NCI-H2196 (cell line): ENCODE data around the gene SKOR1.
A peak's percentile ranks its signal among the peaks of the same experiment; 100 is the strongest.

Experiments used
- DNase-seq: peaks from one replicate; lab custom pipeline; 2025; ENCODE audit not compliant: unreplicated experiment; lab: John Stamatoyannopoulos, UW

Gene SKOR1

GRCh38 chr15:67852418-67852817, 27.1 kb downstream of the SKOR1 start:
- DNase-seq: no peak

GRCh38 chr15:67853454-67853853, 28.1 kb downstream of the SKOR1 start:
- DNase-seq: no peak

DNA sequence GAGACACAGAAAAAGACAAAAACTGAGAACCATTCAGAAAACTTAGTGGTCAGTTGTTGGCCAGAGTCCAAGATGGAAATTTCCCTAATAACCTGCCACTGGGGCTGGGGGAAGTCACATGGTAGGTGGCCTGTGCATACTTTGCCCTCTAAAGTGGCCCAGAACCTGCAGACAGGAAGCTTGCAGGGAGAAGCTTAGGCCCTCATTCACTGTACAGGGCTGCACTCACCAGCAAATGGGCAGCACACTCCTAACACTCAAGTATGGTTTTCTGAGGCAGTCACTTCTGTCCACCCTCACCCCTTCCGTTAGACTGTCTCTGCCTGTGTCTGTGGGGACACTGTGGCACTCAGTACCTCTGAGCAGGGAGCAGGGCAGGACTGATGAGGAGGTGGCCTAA, 29.0 kb downstream of the SKOR1 start:
- DNase-seq: no peak

GRCh38 chr15:67855842-67856241, 30.5 kb downstream of the SKOR1 start:
- DNase-seq: no peak

GRCh38 chr15:67857220-67857619, 31.9 kb downstream of the SKOR1 start:
- DNase-seq: no peak

DNA sequence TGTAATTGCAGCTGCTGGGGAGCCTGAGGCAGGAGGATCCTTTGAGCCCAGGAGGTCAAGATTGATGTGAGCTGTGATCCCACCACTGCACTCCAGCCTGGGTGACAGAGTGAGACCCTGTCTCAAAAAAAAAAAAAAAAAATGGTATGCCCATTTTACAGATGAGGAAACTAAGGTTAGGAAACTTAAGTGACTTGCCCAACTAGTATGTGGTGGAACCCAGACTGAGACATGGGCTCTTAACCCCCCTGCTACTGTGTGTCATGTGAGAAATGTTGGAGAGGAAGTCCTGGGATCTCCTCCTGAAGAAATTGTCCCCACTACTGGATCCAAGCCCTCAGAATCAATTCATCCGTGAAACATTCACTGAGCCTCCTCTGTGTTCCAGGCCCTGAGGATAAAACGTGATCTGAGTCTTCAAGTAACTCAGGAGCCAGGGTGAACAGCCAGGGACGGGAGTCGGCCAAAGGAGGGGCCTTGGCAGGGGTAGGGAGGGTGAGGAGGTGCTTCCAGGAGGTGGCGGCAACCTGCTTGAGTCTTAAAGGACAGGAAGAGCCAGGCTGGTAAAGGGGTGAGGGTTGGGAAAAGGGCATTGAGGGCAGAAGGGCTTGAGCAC, 34.1 kb downstream of the SKOR1 start:
- no peak for DNase-seq

DNA sequence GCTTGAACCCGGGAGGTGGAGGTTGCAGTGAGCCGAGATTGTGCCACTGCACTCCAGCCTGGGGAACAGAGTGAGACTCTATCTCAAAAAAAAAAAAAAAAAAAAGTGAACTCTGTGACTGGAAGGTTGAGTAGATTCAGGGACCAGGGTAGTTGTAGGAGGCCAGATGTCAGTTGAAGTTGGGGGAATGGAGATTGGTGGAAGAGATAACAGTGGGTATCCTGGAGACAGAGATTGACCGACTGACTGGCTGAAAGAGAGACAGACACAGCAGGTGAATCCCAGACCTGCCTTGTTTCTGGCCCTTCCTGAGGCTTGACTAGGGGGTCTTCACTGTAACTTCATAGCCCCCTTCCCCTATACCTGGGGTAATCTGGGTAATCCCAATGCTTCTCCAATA, 36.7 kb downstream of the SKOR1 start:
- DNase-seq: no peak

DNA sequence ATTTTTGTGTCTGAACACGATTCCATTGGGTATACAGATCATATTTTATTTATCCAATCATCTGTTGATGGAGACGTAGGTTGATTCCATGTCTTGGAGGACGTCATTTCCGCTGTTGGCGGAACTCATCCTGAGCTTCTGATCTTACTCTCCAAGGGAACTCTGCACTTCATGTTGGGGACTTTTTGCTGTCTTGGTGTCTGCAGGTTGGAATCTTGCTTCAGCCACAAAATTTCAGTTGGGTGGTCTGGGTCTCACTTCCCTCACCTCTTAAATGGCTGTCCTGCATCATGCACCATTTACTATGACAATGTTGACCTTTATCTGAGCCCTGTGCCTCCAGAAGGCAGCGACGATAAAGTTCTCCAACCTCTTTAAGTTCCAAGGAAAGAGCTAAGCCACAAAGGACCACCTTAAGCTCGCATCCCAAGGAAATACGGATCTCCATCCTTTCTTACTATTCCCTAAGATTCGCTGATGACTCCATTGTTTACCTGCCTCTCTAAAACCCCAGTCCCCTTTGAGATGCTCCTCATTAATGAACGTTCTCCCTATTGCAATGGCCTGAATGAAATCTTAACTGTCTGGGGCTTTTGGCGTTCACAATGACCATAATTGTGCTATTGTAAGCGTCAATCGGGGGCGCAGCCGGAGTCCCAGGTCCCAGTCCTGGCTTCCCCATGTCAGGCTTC, 37.6 kb downstream of the SKOR1 start:
- DNase-seq: no peak

DNA sequence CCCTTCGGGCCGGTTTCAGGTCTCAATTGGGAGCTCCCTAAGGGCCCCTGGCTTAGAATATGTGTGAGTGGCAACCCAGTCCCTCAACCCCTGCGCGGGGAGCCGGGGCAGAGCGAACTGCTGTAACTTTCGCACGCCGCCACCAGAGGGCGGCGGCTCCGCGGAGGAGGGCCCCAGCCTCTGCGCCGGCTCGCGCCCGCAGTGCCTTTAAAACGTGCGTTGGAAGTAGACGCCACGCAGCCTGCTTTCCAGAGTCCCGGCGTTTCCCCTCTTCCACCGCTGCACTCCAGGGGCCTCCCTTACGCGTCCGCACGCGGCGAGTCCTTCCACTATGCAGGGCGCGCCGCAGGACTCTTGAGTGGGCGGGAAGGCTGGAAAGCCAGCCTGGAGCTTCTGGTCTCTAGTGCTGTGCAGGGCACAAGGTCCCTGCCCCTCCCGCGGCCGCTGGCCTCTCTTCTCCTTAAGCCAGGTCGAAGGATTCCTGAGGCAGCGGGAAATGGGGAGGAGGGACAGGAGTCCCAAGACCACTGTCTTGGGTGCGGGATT, 38.2 kb downstream of the SKOR1 start:
- DNase-seq: peak; percentile 77

- no peak for DNase-seq
These were observed 40.0 kb downstream of the SKOR1 start for GRCh38 chr15:67865331-67865730.

DNA sequence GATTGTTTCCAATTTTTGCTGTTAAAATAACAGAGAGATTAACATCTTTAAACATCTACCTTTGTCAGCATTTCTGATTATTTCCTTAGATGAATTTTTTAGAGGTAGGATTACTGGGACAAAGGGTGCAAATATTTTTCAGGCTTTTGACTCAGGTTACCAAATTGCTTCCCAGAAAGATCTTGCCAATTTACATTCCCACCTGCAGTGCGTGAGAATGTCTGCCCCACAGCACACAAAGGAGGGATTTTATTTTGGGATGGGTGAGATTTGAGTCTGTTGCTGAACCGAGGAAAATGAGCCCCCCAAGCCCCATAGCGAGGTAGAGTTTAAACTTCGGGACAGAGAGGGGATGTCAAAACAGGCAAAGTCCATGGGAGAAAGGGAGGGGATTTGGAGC, 40.5 kb downstream of the SKOR1 start:
- no peak for DNase-seq

DNA sequence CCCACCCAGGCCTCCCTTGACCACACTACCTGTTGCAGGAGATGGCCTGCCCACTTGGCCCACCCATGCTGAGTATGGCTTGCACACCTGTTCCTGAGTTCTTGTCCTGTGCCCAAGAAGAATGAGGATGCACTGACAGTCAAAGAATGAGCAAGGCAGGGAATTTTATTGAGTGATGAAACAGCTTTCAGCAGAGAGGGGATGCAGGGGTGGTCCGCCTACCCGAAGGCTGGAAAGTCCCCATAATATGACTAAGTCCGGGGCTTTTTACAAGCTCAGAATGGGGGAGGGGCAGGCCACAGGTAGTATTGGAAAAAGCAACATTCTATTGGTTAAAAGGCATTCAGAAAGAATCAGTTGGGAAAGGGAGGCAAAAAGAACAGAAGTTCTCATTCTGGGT, 44.4 kb downstream of the SKOR1 start:
- no peak for DNase-seq

DNA sequence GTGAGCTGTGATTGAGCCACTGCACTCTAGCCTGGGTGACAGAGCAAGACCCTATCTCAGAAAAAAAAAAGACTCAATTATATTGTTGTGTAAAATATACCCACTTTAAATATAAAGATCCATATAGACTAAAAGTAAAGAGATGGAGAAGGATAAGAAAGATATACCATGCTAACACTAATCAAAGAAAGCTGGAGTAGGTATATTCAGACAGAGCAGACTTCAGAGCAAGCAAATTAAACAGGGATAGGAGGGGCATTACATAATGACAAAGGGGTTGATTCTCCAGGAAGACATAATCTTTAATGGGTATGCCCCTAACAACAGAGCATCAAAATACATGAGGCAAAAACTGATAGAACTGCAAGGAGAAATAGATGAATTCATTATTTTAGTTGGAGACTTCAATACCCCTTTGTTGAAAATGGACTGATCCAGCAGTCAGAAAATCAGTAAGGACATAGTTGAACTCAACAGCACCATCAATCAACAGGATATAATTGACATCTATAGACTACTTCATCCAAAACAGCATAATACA, 45.6 kb downstream of the SKOR1 start:
- DNase-seq: no peak

DNA sequence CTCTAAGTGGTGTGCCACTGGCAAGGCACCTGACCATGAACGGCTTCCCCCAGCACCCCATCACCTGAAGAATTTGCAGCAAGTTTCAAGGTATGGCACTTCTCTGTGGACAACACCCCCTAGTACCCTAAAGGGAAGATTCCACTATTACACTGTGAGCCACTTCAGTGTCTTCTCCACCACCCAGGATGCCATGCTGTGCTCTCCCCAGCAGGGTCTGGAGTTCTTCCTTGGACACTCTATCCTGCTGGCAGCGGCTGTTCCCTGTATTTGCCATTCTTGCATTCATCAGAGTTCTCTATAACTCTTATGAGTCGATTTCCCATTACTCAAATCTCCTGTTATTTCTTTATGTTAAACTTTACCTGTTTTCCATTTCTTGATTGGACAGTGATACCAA, 48.5 kb downstream of the SKOR1 start:
- DNase-seq: no peak

- no peak for DNase-seq
These were observed 53.5 kb downstream of the SKOR1 start for GRCh38 chr15:67878712-67879206.

DNA sequence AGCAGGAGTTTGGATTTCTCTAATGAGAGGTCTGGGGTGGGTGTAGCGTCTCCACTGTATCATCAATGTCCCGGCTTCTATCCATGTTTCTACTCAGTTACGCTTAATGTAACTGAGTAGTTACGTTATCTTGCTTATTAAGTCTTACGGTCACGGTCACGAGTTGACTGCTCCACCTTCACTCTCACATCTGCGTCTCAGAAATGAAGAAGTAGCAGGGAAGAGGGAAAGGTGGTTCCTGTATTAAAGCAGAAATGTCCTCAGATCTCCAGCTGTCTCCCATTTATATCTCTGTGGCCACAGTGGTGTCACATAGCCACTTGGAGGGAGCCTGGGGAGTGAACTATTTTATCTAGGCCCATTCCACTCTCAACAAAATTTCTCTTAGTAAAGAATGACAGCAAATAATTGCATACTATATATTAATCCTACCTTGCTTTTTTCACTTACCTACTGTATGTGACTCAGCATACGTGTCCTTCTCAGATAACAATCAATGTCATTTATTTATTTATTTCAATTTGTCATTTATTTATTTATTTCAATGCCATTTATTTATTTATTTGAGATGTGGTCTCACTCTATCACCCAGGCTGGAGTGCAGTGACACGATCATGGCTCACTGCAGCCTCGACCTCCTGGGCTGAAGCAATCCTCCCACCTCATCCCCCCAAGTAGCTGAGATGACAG, 54.3 kb downstream of the SKOR1 start:
- DNase-seq: no peak

GRCh38 chr15:67880651-67881182, 55.4 kb downstream of the SKOR1 start:
- peak; percentile 7 for DNase-seq

DNA sequence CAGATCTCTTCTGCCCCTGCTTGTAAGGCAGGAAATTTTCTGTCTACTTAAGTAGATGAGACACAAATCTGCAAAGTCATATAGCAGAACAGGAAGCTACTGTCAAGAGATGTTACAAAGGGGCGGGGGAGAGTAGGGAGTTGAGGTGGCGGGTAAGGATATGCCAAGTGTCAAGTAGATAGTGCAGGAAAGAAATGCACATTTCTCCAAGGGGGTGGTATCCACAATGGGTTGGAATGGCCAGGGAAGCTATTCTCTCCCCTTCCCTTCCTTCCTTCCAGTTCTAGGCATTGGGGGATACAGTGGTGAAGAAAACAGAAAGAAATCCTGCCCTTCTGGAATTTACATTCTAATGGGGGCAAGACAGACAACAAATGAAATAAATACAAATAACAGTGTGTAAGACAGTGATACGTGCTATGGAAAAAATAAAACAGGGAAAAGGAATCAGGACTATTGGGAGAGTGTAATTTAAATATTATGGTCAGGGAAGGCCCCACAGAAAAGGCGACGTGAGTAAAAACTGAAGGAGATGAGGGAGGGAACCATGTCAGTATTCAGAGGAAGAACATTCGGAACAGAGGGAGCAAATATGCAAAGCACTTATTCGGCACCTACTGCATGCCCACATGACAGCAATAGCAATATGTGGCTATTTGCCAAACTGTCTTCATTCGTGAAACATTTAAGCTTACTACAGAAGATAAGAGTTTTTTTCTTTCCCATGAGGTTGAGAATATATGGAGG, 57.4 kb downstream of the SKOR1 start:
- no peak for DNase-seq

DNA sequence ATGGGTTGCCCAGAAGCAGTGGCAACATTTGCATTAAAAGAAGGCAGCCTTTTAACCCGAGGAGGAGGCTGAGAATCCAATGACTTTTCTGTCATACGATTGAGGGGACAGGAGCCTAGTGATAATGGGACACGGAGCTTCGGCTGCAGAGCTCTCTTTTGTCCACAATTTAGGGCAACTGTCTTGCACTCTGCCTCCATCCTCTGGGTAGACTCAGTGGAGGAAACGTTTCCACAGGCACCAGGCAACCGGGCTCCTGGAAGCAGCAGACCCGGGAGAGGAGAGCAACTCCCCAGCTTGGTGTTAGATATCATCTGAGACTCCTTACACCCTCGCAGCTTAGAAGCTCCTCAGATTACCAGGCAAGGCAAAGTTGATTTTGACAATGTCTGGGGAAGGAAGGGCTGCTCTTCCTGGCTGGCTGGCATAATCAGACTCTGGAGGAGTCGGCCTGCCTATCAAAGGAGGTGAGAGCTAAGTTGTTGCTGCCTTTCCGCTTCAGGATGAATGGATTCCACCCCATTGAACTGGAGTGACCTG, 58.0 kb downstream of the SKOR1 start:
- DNase-seq: no peak

DNA sequence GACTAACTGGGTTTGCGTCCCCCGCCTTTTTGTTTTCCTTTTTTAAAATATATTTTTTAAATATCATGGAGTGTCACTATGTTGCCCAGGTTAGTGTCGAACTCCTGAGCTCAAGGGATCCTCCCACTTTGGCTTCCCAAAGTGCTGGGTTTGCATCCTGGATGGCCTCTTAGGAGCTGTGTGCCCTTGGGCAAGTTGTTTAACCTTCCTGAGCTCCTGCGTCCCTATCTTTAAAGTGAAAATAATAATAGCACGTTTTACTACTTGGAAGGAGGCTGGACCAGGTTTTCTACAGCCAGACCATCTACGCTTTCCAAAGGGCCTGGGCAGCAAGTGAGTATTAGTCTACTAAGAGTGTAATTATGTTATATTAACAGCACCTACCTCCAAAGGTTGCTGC, 58.7 kb downstream of the SKOR1 start:
- no peak for DNase-seq
